OCI-M1 (cell line): ENCODE measurements around the gene APOLD1.
"Not testable (repeated sequence)": the region's sequence is repeated elsewhere in the genome, so short reads cannot be mapped to it uniquely, and the experiment has no call there.

Experiments used
- DNase-seq: peaks from one replicate; lab custom pipeline; 2025; lab: John Stamatoyannopoulos, UW

Gene APOLD1

GRCh38 chr12:12807970-12808702 lies 22.7 kb downstream of the APOLD1 start:
- DNase-seq: no peak

- DNase-seq: no peak
Observed at GRCh38 chr12:12810553-12811021, 25.1 kb downstream of the APOLD1 start.

GRCh38 chr12:12811343-12811742 lies 25.9 kb downstream of the APOLD1 start:
- DNase-seq: no peak

DNA sequence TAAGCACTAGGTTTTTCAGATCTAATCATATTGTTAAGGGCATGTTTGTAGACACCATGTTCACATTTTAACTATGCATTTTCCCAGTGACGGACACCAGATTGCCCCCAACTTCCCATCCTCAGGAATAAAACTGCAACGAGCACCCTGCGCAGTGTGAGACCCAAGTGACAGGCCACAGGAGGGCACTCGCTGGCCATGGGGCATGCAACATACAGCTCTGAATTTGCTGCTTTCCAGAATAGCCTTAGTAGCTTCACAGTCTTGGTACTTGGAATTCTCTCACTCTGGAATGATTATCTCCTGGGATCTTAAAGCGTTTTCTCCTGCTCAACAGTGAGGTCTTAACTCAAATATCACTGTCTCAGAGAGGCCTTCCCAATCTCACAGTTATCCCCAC lies 26.7 kb downstream of the APOLD1 start:
- DNase-seq: no peak

- DNase-seq: no peak
Observed at GRCh38 chr12:12812618-12813119, 27.2 kb downstream of the APOLD1 start.

- DNase-seq: peak; percentile 97
Observed at GRCh38 chr12:12813120-12814101, 28.0 kb downstream of the APOLD1 start, which contains the start of gene DDX47. Gene DDX47, plus strand, starts transcription at chr12:12813346. Its CDS starts 22 bp downstream, at chr12:12813368.

GRCh38 chr12:12817616-12818015 lies 32.2 kb downstream of the APOLD1 start:
- DNase-seq: no peak

DNA sequence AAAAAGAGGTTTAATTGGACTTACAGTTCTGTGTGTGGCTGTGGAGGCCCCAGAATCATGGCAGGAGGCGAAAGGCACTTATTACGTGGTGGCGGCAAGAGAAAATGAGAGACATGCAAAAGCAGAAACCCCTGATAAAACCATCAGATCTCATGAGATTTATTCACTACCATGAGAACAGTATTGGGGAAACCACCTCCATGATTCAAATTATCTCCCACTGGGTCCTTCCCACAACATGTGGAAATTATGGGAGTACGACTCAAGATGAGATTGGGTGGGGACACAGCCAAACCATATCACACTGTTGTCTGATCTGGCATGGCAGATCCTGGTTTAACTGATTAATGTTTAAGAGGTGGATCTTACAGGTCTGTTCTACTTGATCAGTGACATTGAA lies 33.2 kb downstream of the APOLD1 start:
- DNase-seq: no peak

DNA sequence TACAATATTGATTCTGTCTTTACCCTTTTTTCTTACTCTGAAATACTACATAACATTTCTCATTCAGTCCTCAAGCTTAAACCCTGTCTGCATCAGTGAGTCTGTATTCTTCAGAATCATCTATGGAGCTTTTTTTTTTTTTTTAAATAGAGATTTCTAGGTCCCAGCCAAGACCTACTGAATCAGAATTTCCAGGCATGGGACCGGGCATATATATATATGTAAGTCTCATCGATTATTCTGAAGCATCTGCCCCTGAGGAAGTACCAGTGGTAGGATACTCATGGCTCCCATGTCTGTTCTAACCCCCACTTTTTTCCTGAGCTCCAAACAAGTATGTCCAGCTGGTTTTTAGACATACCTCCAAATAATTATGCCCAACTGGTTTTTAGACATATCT lies 33.8 kb downstream of the APOLD1 start:
- DNase-seq: no peak

GRCh38 chr12:12819752-12820311 lies 34.4 kb downstream of the APOLD1 start:
- no peak for DNase-seq

- not testable (repeated sequence) for DNase-seq
Observed at GRCh38 chr12:12820376-12820775, 34.9 kb downstream of the APOLD1 start.

GRCh38 chr12:12821975-12822374 lies 36.5 kb downstream of the APOLD1 start:
- DNase-seq: no peak

- DNase-seq: no peak
Observed at GRCh38 chr12:12822886-12823285, 37.4 kb downstream of the APOLD1 start.

DNA sequence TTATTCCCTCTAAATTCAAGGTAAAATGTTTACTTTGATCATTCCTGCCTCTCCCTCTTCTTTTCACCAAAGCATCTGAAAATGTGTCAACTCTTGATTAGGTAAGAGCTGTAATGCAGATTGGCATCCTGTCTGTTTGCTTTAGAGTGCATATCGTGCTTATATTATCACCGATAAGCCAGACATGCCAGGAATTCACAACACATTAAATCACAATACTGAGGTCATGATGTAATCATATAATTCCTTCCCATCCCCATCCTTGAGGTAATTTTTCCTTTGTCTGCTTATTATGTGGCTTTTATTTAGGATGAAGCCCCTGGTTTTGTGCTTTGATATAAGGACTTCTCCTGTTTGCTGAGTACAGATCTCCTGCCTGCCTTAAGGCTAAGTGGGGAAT lies 37.8 kb downstream of the APOLD1 start:
- no peak for DNase-seq

DNA sequence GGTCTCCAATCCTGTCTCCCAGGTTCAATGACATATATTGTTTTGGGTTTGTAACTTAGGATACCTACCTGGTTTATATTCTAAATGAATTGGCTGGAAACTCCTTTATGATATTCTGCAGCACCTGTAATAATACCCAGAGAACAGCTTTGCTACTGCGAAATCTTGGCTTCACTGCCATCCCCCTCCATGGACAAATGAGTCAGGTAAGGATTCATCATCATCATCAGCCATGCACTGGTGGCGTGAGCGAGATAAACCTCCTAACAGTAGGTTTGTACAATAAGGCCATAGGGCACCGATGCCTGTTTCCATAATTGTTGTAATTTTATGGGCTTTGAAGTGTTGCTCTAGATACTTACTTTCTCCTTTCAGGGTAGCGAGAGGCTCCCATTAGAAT lies 38.4 kb downstream of the APOLD1 start:
- DNase-seq: no peak

DNA sequence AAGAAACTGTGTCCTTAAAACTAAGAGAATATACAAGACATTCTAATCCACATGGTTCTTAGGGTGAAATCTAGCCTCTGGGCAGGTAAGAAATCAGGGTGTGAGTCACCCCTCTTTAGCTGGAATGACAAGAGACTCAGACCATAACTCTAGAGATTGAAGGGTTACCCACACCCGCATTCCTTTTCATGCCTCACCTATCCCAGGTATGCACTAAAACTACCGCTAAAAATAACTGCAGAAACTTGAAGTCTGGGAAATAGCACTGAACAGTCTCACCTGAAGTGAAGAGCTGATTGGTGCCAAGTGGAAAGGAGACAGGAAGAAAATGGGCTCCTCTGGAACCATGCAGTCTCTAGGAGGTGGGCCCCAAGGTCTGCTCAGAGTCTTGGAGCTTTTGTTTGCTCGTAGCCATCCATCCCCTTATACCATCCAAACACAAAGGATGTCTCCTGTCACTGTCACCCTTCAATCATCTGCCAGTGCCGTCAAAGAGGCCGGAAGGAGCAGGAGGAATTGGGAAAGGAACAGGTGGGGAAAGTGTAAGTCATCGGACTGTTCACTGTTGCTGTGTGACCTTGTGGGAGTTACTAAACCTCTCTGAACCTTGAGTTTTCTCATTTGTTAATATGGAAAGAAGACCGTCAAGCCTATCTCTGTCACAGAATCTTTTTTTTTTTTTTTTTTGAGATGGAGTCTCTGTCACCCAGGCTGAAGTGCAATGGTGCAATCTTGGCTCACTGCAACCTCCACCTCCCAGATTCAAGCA lies 50.1 kb downstream of the APOLD1 start:
- no peak for DNase-seq

DNA sequence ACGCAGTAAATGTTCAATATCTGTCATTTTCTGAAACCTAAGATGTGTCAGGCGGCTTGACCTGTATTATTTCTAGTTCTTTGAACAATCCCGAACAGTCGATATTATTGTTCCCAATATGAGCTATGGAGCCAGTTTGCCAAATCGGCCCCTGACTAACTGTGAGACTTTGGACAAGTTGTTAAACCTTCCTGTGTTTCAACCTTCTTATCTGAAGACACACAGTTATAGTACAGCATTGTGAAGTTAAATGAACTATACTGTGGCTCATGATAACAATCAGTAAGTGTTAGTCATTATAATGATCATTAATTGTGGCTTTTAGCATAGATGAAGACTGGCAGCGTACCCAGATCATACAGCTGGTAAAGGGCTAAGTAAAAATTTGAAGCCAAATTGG lies 51.1 kb downstream of the APOLD1 start:
- DNase-seq: no peak

DNA sequence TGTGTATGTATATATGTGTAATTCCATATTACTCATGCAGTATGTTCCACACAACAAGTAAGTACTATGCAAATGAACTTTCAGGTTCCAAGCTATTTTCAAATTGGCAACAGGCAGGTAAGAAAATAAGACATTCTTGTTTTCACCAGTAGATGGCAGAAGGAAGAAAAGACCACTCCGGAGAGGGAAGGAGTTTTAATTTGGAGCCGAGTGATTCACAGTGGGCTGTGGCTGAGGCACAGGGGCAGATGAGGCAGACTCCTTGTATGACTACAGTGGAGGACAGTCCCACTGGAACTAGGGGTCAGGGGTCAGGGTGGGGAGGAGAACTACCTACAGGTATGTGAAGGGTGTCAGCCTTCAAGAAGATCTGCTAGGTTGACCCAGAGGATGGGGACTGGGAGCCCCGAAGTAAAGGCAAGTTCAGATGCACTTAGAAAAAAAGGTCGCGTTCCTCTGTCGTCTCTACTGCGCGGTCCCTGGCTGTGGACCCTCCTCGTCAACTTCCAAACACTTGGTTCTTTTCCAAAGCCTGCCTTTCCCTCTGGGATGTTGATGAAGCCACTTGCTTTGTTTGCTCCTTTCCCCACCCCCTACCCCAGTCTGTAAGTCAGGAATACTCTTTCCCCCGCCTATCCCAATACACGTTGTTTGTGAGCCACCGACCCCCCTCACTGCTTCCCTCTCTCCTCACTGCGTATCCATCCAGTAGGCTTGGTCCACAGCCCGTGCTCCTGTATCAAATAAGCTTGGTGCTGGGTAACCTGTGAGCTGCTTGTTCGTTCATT lies 51.8 kb downstream of the APOLD1 start:
- peak; percentile 69 for DNase-seq

DNA sequence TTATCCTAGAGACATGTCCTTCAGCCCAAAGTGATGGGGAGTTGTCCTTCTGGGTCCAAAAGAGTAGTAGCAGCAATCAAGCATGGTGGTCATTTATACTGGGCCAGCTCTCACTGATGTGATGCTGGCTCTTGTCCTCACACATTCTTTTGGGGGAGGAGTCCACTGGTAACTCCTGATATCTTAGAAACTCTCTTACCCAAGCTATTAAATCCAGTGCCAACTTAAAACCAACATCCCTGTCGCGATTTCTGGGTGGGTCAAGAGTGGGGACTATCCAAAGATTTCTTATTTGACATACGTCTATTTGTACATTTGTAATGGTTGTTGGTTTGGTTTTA lies 52.3 kb downstream of the APOLD1 start:
- no peak for DNase-seq

DNA sequence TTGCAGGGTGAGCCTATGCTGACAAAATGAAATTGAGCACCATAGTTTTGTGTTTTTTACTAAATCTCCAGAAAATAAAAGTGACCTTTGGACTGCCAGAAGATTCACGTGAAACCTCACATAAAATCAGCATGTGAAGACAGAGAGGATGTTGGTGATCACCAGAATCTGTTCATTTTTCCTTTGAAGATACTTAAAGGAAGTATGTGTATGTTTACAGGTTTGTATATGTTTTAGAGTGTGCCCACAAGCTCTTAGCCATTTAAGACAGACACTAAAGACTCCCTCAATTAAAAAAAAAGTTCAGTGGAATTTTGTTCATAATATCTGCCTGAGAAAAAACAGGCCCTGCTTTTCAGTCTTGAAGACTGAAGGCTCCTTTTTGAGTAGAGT lies 53.5 kb downstream of the APOLD1 start:
- no peak for DNase-seq

DNA sequence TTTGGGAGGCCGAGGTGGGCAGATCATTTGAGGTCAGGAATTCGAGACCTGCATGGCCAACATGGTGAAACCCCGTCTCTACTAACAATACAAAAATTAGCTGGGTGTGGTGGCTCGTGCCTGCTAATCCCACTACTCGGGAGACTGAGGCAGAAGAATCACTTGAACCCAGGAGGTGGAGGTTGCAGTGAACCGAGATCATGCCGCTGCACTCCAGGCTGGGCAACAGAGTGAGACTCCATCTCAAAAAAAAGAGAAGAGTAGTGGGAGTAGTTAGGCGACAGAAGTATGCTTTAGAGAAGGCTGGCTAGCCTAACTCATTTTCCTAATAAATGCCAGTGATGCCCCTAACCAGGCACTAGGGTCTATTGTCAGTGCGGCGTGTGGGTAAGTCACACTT lies 54.0 kb downstream of the APOLD1 start:
- not testable (repeated sequence) for DNase-seq
